HG03469 (cell line): ENCODE results near the gene TNS3.
"Not testable (repeated sequence)": the region's sequence is repeated elsewhere in the genome, so short reads cannot be mapped to it uniquely, and the experiment has no call there.

Experiments used
- ATAC-seq: cut with Tn5 transposase; IDR thresholded peaks from one replicate; pipeline ENCODE4 v1.9.1; 2021; ENCODE audit warnings: mild to moderate bottlenecking, moderate library complexity, moderate number of reproducible peaks; ENCODE audit not compliant: unreplicated experiment

Gene TNS3

GRCh38 chr7:47581804-47582763, at the start of gene TNS3:
Gene TNS3, minus strand, starts transcription at chr7:47582111. Its CDS starts 142,475 bp downstream, at chr7:47439636.
- ATAC-seq = no peak

- ATAC-seq = no peak
Observed at GRCh38 chr7:47631711-47632110, 49.8 kb upstream of the TNS3 start.

- ATAC-seq = peak; percentile 47
Observed at GRCh38 chr7:47627580-47628283, 45.8 kb upstream of the TNS3 start.

- no peak for ATAC-seq
Observed at GRCh38 chr7:47625861-47626715, 44.2 kb upstream of the TNS3 start.

GRCh38 chr7:47624689-47625088, 42.8 kb upstream of the TNS3 start:
- ATAC-seq = no peak

- ATAC-seq = no peak
Observed at GRCh38 chr7:47622946-47623640, 41.2 kb upstream of the TNS3 start.

GRCh38 chr7:47622586-47622945, 40.7 kb upstream of the TNS3 start:
- ATAC-seq = no peak

GRCh38 chr7:47621979-47622561, 40.2 kb upstream of the TNS3 start:
- no peak for ATAC-seq

- no peak for ATAC-seq
Observed at GRCh38 chr7:47621347-47621746, 39.4 kb upstream of the TNS3 start.

GRCh38 chr7:47619806-47620205, 37.9 kb upstream of the TNS3 start:
- ATAC-seq = no peak

GRCh38 chr7:47617131-47617530, 35.2 kb upstream of the TNS3 start:
- no peak for ATAC-seq

- ATAC-seq = no peak
Observed at GRCh38 chr7:47614450-47614849, 32.5 kb upstream of the TNS3 start.

- no peak for ATAC-seq
Observed at GRCh38 chr7:47611045-47611511, 29.2 kb upstream of the TNS3 start.

GRCh38 chr7:47610506-47611044, 28.7 kb upstream of the TNS3 start:
- no peak for ATAC-seq

GRCh38 chr7:47609803-47610452, 28.0 kb upstream of the TNS3 start:
- no peak for ATAC-seq

- not testable (repeated sequence) for ATAC-seq
Observed at GRCh38 chr7:47606593-47607046, 24.7 kb upstream of the TNS3 start.

GRCh38 chr7:47605816-47606575, 24.1 kb upstream of the TNS3 start:
- no peak for ATAC-seq

GRCh38 chr7:47604496-47604890, 22.6 kb upstream of the TNS3 start:
- ATAC-seq = no peak
